Glutamatergic neuron (in vitro differentiated cells): Measurements from ENCODE around the gene MIPOL1. TPM values are rescaled to one million over a fixed set of nuclear protein-coding genes. Genes with fewer than 3 reads are reported as not detected.
"Not testable (repeated sequence)": the region's sequence is repeated elsewhere in the genome, so short reads cannot be mapped to it uniquely, and the experiment has no call there.

Experiments
- DNase-seq: peaks from one replicate; pipeline ENCODE4 v3.0.0; 2022
- H3K27ac Mint-ChIP-seq: one replicate; pipeline ENCODE4 v1.8.0; 2020; ENCODE audit warnings: mild to moderate bottlenecking, mixed read lengths, inconsistent platforms; ENCODE audit not compliant: unreplicated experiment
- H3K27me3 Mint-ChIP-seq: one replicate; pipeline ENCODE4 v1.8.0; 2020; ENCODE audit warnings: mild to moderate bottlenecking, moderate library complexity, mixed read lengths, inconsistent platforms; ENCODE audit not compliant: unreplicated experiment
- H3K36me3 Mint-ChIP-seq: one replicate; pipeline ENCODE4 v1.8.0; 2020; ENCODE audit warnings: mild to moderate bottlenecking, mixed read lengths, inconsistent platforms; ENCODE audit not compliant: unreplicated experiment
- H3K4me1 Mint-ChIP-seq: one replicate; pipeline ENCODE4 v1.8.0; 2020; ENCODE audit warnings: mild to moderate bottlenecking, low read depth, mixed read lengths, inconsistent platforms; ENCODE audit not compliant: unreplicated experiment
- H3K4me3 Mint-ChIP-seq: one replicate; pipeline ENCODE4 v1.8.0; 2020; ENCODE audit warnings: mild to moderate bottlenecking, mixed read lengths, inconsistent platforms; ENCODE audit not compliant: unreplicated experiment
- H3K9me3 Mint-ChIP-seq: one replicate; pipeline ENCODE4 v1.8.0; 2020; ENCODE audit warnings: mild to moderate bottlenecking, moderate library complexity, mixed read lengths, inconsistent platforms; ENCODE audit not compliant: unreplicated experiment
- total RNA-seq: library from RNA; stranded (reverse); fragmentation: NEBNext Ultra II Directional; extraction: Animal tissue kit (Norgen Biotek cat#: 25700); gene quantifications from one replicate; pipeline ENCODE4 v1.2.1, GENCODE V29; 2021; ENCODE audit not compliant: unreplicated experiment
- TF ChIP-seq, protein P1 (sequence below): fragments of 200-600 bp; sonication (generic); IDR thresholded peaks from one replicate; pipeline ENCODE4 v1.5.0; 2021; ENCODE audit not compliant: partially characterized antibody, unreplicated experiment

Gene MIPOL1
- total RNA-seq, 1 donor from 2014 or later = 14.5 TPM

DNA sequence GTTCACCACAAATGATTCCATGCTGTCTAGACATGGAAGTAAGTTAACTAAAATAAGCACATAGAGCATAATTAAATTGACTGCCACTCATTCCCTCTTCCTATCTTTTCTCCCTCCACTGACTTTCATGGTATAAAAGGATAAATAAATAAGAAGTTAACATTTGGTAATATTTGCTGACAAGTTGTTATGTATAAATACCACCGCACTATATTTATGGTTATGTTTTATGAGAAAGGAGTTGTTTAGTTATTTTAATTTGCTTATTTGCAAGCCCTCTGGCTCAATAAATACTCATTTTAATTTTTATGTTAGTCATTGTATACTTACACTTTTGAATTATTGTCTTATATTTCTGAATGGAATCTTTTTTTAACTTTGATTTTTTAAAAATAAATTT is 113.5 kb downstream of the MIPOL1 start:
- Mint-ChIP-seq H3K27ac (no peak overlapping the region), H3K36me3 (no peaks in the 10 kb centered on the region), H3K4me1 (no peaks in the 10 kb centered on the region), H3K4me3 (no peak overlapping the region), H3K27me3 (no peaks in the 10 kb centered on the region), H3K9me3 (peaks cover 1% of the 10 kb centered on the region)
- TF ChIP-seq, protein P1, sequence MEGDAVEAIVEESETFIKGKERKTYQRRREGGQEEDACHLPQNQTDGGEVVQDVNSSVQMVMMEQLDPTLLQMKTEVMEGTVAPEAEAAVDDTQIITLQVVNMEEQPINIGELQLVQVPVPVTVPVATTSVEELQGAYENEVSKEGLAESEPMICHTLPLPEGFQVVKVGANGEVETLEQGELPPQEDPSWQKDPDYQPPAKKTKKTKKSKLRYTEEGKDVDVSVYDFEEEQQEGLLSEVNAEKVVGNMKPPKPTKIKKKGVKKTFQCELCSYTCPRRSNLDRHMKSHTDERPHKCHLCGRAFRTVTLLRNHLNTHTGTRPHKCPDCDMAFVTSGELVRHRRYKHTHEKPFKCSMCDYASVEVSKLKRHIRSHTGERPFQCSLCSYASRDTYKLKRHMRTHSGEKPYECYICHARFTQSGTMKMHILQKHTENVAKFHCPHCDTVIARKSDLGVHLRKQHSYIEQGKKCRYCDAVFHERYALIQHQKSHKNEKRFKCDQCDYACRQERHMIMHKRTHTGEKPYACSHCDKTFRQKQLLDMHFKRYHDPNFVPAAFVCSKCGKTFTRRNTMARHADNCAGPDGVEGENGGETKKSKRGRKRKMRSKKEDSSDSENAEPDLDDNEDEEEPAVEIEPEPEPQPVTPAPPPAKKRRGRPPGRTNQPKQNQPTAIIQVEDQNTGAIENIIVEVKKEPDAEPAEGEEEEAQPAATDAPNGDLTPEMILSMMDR = no peak
- DNase-seq = no peak

DNA sequence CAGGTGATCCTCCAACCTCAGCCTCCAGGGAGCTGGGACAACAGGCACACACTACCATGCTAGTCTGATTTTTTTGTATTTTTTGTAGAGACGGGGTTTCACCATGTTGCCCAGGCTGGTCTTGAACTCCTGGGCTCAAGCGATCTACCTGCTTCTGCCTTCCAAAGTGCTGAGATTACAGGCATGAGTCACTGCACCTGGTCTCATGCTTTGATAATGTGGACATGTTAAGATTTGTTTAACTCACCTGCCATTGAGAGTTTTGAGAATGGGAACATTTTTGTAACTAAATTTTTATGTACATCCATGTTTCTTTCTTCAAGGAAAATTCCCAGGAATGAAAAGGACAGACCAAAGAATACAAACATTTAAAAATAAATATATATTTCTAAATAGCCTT is 121.2 kb downstream of the MIPOL1 start:
- DNase-seq = no peak
- no peaks in the 10 kb centered on the region for H3K9me3 Mint-ChIP-seq
- TF ChIP-seq, protein P1 = no peak

DNA sequence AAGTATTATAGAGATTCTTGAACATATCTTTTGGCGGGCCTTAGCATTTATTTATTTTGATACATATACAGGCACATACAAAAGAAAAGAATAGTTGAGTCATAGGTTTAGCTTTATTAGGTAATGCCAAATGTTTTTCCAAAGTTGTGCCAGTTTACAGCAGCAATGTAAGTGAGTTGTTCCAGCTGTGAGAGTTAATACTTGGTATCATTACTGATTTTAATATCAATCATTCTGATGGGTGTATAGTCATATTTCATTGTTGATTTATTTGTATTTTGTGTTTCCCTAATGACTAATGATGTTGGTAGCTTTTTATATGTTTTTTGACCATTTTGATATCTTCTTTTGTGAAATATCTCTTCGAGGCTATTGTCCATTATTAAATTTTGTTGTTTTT is 122.4 kb downstream of the MIPOL1 start:
- Mint-ChIP-seq H3K9me3 (no peaks in the 10 kb centered on the region), H3K4me1 (no peaks in the 10 kb centered on the region), H3K4me3 (no peak overlapping the region), H3K36me3 (no peaks in the 10 kb centered on the region), H3K27ac (no peak overlapping the region), H3K27me3 (peaks cover 1% of the 10 kb centered on the region)
- TF ChIP-seq, protein P1 = no peak
- DNase-seq = no peak

More for the DNA sequence above, 121.2 kb downstream of the MIPOL1 start:
- Mint-ChIP-seq H3K4me3 (no peak overlapping the region), H3K27me3 (peaks cover 1% of the 10 kb centered on the region), H3K36me3 (no peaks in the 10 kb centered on the region), H3K27ac (no peak overlapping the region), H3K4me1 (no peaks in the 10 kb centered on the region)

DNA sequence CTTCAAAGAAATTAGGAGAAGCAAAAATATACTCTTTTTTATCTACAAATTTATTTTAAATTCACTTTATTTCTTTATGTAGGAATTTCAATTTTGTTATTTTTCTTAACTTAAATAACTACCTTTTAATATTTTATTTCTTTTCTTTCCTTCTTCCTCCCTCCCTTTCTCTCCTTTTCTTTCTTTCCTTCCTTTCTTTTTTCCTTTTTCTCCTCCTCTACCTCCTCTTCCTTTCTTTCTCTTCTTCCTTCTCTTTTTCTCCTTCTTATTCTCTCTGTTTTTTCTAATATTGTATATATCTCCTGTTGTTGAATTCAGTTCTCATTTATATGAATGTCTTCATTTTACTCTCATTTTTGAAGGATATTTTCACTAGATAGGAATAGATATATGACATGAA is 127.6 kb downstream of the MIPOL1 start:
- Mint-ChIP-seq H3K27ac (no peak overlapping the region), H3K36me3 (no peaks in the 10 kb centered on the region), H3K4me1 (no peaks in the 10 kb centered on the region), H3K27me3 (peaks cover 1% of the 10 kb centered on the region), H3K4me3 (no peak overlapping the region), H3K9me3 (no peaks in the 10 kb centered on the region)
- no peak for DNase-seq
- TF ChIP-seq, protein P1 = no peak

DNA sequence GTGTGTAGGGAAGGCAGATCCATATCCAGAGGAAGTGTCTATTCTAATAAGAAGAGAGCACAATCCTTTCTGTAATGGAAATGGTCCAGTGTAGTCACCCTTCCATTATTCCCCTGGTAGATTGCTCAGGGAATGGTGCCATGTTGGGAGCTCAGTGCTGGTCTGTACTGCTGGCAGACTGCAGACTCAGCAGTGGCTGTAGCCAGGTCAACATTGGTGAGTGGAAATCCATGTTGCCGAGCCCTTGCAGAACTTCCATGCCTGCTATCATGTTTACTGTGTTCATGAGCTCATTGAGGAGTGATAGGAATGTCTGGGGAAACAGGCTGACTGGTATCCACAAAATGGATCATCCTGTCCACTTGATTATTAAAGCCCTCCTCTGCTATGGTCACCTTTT is 128.7 kb downstream of the MIPOL1 start:
- no peak for DNase-seq
- H3K27ac Mint-ChIP-seq = no peak overlapping the region
- TF ChIP-seq, protein P1 = no peak
- no peak overlapping the region for H3K4me3 Mint-ChIP-seq
- H3K36me3 Mint-ChIP-seq = no peaks in the 10 kb centered on the region
- H3K27me3 Mint-ChIP-seq = peaks cover 1% of the 10 kb centered on the region
- no peaks in the 10 kb centered on the region for H3K4me1 Mint-ChIP-seq
- H3K9me3 Mint-ChIP-seq = no peaks in the 10 kb centered on the region

DNA sequence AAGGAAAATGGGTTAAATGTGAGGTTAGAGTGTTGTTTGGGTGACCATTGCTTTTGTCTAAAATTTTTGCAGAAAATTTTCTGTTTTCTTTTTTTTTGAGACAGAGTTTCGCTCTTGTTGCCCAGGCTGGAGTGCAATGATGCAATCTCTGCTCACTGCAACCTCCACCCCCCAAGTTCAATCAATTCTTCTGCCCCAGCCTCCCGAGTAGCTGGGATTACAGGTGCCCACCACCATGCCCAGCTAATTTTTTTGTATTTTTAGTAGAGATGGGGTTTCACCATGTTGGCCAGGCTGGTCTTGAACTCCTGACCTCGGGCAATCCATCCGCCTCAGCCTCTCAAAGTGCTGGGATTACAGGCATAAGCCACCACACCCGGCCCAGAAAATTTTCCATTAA is 130.2 kb downstream of the MIPOL1 start:
- not testable (repeated sequence) for H3K4me1 Mint-ChIP-seq, H3K36me3 Mint-ChIP-seq, H3K27me3 Mint-ChIP-seq, DNase-seq, H3K27ac Mint-ChIP-seq, H3K9me3 Mint-ChIP-seq, H3K4me3 Mint-ChIP-seq
